ENCODE results near the gene ANKRD34A. TPM values are rescaled to one million over a fixed set of nuclear protein-coding genes. Genes with fewer than 3 reads are reported as not detected.
A peak's percentile ranks its signal among the peaks of the same experiment; 100 is the strongest.

The ANKRD34A gene
- polyA plus RNA-seq, 3 donors = 0.31 TPM; not detected in 2

DNA sequence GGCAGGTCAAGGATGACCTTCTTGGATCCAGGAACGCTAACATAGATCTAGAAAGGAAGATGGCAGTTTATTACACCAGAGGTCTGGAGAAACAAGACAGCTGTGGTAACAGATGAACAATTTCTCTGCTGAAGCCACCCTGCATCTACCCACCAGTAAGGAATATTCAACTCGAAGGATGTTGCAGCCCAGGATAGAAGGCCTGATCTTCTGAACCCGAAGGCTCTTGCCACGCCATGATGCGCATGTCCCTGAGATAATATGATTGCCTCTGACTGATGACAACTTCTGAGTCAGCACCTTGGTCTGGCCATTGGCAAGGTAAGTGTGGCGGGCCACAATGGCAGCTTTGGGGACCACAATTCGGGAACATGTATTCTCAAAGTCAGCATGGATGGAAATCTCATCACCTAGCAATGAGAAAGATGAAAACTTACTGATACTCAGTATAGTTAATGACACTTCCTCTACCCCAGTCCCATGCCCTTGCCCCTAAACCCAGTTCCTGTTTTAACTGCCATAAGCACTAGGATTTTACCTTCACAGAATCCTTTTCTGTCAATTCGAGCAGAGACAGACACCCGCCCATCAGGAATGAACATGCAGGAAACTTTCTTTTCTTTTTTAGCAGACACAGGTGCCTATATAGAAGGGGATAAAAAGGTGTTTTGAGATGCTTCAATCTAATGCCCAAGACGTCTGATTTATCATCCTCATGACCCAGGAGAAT, 30.2 kb upstream of the ANKRD34A start:
- H3K4me1 ChIP-seq (ENCODE audit: control insufficient read depth in 1 of 2, insufficient read depth in 2 of 2, low read length in 2 of 2) = peaks cover 35 to 48% of the 10 kb centered on the region in 2 donors
- H3K4me3 ChIP-seq (replicated peaks in 1 of 3; ENCODE audit: low read depth in 2 of 3, low read length in 3 of 3) = peak overlapping the region; percentile 87 to 100 (median 99)
- TF ChIP-seq, protein P1, sequence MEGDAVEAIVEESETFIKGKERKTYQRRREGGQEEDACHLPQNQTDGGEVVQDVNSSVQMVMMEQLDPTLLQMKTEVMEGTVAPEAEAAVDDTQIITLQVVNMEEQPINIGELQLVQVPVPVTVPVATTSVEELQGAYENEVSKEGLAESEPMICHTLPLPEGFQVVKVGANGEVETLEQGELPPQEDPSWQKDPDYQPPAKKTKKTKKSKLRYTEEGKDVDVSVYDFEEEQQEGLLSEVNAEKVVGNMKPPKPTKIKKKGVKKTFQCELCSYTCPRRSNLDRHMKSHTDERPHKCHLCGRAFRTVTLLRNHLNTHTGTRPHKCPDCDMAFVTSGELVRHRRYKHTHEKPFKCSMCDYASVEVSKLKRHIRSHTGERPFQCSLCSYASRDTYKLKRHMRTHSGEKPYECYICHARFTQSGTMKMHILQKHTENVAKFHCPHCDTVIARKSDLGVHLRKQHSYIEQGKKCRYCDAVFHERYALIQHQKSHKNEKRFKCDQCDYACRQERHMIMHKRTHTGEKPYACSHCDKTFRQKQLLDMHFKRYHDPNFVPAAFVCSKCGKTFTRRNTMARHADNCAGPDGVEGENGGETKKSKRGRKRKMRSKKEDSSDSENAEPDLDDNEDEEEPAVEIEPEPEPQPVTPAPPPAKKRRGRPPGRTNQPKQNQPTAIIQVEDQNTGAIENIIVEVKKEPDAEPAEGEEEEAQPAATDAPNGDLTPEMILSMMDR (IDR thresholded peaks at IDR 0.05) = no peak
- 1% methylated on average over 6 of the region's 10 CpGs for WGBS (ENCODE audit: insufficient coverage)
- H4K20me1 ChIP-seq (ENCODE audit: insufficient read depth, low read length) = peaks cover 65% of the 10 kb centered on the region
- H3K79me2 ChIP-seq (ENCODE audit: insufficient read depth, low read length) = peaks cover 79% of the 10 kb centered on the region
- peak in 2 of 3 donors; percentile 45 to 56 for DNase-seq
- intact Hi-C loops (cut with micrococcal nuclease) = loop anchor here in 1 of 2 donors (5.0 kb wide), 1 partner anchor 32 kb away; the partner anchor contains the start of genes ANKRD34A and POLR3GL
- H3K4me2 ChIP-seq (replicated peaks; ENCODE audit: extremely low read depth, low read length, poor library complexity, severe bottlenecking) = peak overlapping the region; percentile 97
- peak overlapping the region; percentile 78 to 99 (median 94) for H3K27ac Mint-ChIP-seq
- H3K27me3 Mint-ChIP-seq (ENCODE audit: low read depth in 3 of 3) = peaks cover 0 to 3% (median 0%) of the 10 kb centered on the region in 3 donors
- no peaks in the 10 kb centered on the region for H3K9me3 ChIP-seq (replicated peaks in 1 of 2; ENCODE audit: control insufficient read depth in 1 of 2, insufficient read depth in 1 of 2, low read length in 2 of 2)
- peak overlapping the region; percentile 78 for H3K9ac ChIP-seq (ENCODE audit: insufficient read depth, low read length, poor library complexity, severe bottlenecking)
- peak overlapping the region; percentile 99 to 100 for H3K4me3 Mint-ChIP-seq
- H3K27ac ChIP-seq (ENCODE audit: low read depth in 1 of 2, low read length in 2 of 2) = peak overlapping the region; percentile 61 to 78
- peaks cover 0 to 12% (median 2%) of the 10 kb centered on the region in 7 donors for H3K9me3 Mint-ChIP-seq
- no peaks in the 10 kb centered on the region for H3K27me3 ChIP-seq (ENCODE audit: control insufficient read depth in 2 of 2, insufficient read depth in 2 of 2, low read length in 2 of 2)
- H2AFZ ChIP-seq (ENCODE audit: insufficient read depth, low read depth, low read length, poor library complexity, severe bottlenecking) = no peak overlapping the region
- peaks cover 41 to 43% of the 10 kb centered on the region in 2 donors for H3K36me3 ChIP-seq (replicated peaks in 1 of 2; ENCODE audit: control insufficient read depth in 1 of 2, insufficient read depth in 2 of 2, low read length in 2 of 2)
- peaks cover 67% of the 10 kb centered on the region for H3K4me1 Mint-ChIP-seq
- H3K36me3 Mint-ChIP-seq = peaks cover 42 to 45% of the 10 kb centered on the region in 2 donors

DNA sequence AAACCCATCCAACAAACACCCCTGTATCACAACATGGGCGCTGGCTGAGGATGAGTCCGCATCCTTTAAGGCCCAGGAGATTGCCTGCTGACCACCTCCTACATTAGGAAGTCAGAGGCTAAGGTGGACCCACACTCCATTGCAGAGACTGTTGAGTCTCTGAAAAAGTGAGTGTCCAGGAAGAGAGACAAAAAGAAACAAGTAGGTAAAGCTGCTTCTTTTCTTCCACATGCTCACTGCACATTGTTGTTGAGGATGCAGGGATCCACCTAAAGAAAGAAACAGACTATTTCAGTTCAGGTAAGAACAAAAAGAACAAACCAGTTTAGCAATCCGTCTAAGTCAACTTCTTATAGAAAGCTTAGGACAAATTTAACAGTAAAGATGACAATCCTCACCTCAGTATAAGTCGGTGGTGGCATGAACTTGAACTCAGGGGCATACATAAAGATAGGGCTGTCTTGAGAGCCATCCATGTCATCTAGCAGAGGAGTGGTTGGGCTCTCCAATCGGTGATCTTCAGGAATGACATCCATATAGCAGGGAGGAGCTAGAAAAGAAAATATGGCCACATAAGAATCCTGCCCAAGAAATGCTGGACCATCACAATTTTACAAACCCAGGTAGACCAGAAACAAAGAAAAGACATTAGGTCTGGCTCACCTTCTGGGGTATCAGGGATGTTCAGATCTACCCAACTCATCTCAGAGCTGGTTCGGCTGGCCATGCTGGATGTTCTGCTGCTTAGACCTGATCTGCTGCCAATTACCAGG, 29.4 kb upstream of the ANKRD34A start:
- Histone ChIP-seq H3K4me3 (replicated peaks in 1 of 3; ENCODE audit: low read depth in 2 of 3, low read length in 3 of 3) (peak overlapping the region; percentile 87 to 100 (median 99)), H3K27me3 (ENCODE audit: control insufficient read depth in 2 of 2, insufficient read depth in 2 of 2, low read length in 2 of 2) (no peaks in the 10 kb centered on the region), H3K27ac (ENCODE audit: low read depth in 1 of 2, low read length in 2 of 2) (peak overlapping the region; percentile 61 to 78), H3K9ac (ENCODE audit: insufficient read depth, low read length, poor library complexity, severe bottlenecking) (peak overlapping the region; percentile 78), H3K4me1 (ENCODE audit: control insufficient read depth in 1 of 2, insufficient read depth in 2 of 2, low read length in 2 of 2) (peaks cover 30 to 42% of the 10 kb centered on the region in 2 donors), H3K9me3 (replicated peaks in 1 of 2; ENCODE audit: control insufficient read depth in 1 of 2, insufficient read depth in 1 of 2, low read length in 2 of 2) (no peaks in the 10 kb centered on the region), H3K79me2 (ENCODE audit: insufficient read depth, low read length) (peaks cover 72% of the 10 kb centered on the region), H4K20me1 (ENCODE audit: insufficient read depth, low read length) (peaks cover 65% of the 10 kb centered on the region), H3K36me3 (replicated peaks in 1 of 2; ENCODE audit: control insufficient read depth in 1 of 2, insufficient read depth in 2 of 2, low read length in 2 of 2) (peaks cover 41 to 43% of the 10 kb centered on the region in 2 donors), H2AFZ (ENCODE audit: insufficient read depth, low read depth, low read length, poor library complexity, severe bottlenecking) (no peak overlapping the region), H3K4me2 (replicated peaks; ENCODE audit: extremely low read depth, low read length, poor library complexity, severe bottlenecking) (peak overlapping the region; percentile 97)
- DNase-seq = no peak
- H3K27ac Mint-ChIP-seq = peak overlapping the region; percentile 78 to 99 (median 94)
- H3K27me3 Mint-ChIP-seq (ENCODE audit: low read depth in 3 of 3) = peaks cover 0 to 3% (median 0%) of the 10 kb centered on the region in 3 donors
- H3K4me1 Mint-ChIP-seq = peaks cover 68% of the 10 kb centered on the region
- TF ChIP-seq, protein P1 (IDR thresholded peaks at IDR 0.05) = no peak
- peaks cover 42 to 45% of the 10 kb centered on the region in 2 donors for H3K36me3 Mint-ChIP-seq
- peaks cover 0 to 9% (median 2%) of the 10 kb centered on the region in 7 donors for H3K9me3 Mint-ChIP-seq
- intact Hi-C loops (cut with micrococcal nuclease) = no loop called here
- 0% methylated on average over 1 of the region's 6 CpGs for WGBS (ENCODE audit: insufficient coverage)
- peak overlapping the region; percentile 99 to 100 for H3K4me3 Mint-ChIP-seq

Data from CD14-positive monocyte (primary cell).